Kidney (tissue), 14 donors: ENCODE data around the gene ZDHHC7. TPM values are rescaled to one million over a fixed set of nuclear protein-coding genes. Genes with fewer than 3 reads are reported as not detected.

Experiments used
- DNase-seq, 5 donors: peaks; one replicate each; pipeline ENCODE4 v3.0.0-alpha.2; 2013 to 2020
- FAIRE-seq: peaks from 2 replicates; lab custom pipeline; 2012; peaks lifted over from hg19 to GRCh38; lab: Jason Lieb, UNC
- H3K27ac ChIP-seq, 2 donors: one replicate each; pipeline ENCODE4 v1.7.0; 2013; ENCODE audit warnings: low read depth in 2 of 2, low read length in 2 of 2, inconsistent platforms in 1 of 2
- H3K27me3 ChIP-seq: one replicate; pipeline ENCODE4 v1.7.1; 2013; ENCODE audit warnings: low read length, inconsistent platforms; ENCODE audit not compliant: control insufficient read depth, insufficient read depth
- H3K36me3 ChIP-seq, 3 donors: one replicate each; pipeline versions ENCODE4 v1.7.0 to v1.7.1; 2013; ENCODE audit warnings: low read length in 3 of 3, control low read depth in 1 of 3, inconsistent platforms in 1 of 3; ENCODE audit not compliant: insufficient read depth in 3 of 3, control insufficient read depth in 2 of 3
- H3K4me1 ChIP-seq, 3 donors: one replicate each; pipeline versions ENCODE4 v1.7.0 to v1.7.1; 2013; ENCODE audit warnings: low read length in 3 of 3, inconsistent platforms in 1 of 3, low read depth in 1 of 3; ENCODE audit not compliant: control insufficient read depth in 2 of 3, insufficient read depth in 2 of 3
- H3K4me3 ChIP-seq, 3 donors: one replicate each; pipeline versions ENCODE4 v1.7.0 to v1.8.1; 2013; ENCODE audit warnings: low read length in 3 of 3, control low read depth in 1 of 3, inconsistent platforms in 1 of 3
- H3K9ac ChIP-seq, 3 donors: one replicate each; pipeline versions ENCODE4 v1.7.0 to v1.7.1; 2013; ENCODE audit warnings: low read length in 3 of 3, control low read depth in 1 of 3, inconsistent platforms in 1 of 3
- H3K9me3 ChIP-seq, 3 donors: one replicate each; pipeline versions ENCODE4 v1.7.0 to v1.7.1; 2013; ENCODE audit warnings: low read length in 3 of 3, control low read depth in 1 of 3, inconsistent platforms in 1 of 3; ENCODE audit not compliant: control insufficient read depth in 2 of 3, insufficient read depth in 1 of 3
- intact Hi-C: fragments of 100-400 bp; cut with DNase I; formaldehyde crosslinking; loops from one replicate; pipeline ENCODE4 v1.11.1; 2022
- polyA plus RNA-seq: library from polyadenylated mRNA; stranded (reverse); fragments of 350-450 nt; fragmentation: Illumina TruSeq; extraction: RNeasy Lipid Tissue Mini Kit (QIAGEN cat#74804); gene quantifications from one replicate; pipeline ENCODE4 v1.2.3, GENCODE V29; 2014; ENCODE audit warnings: low read depth, low replicate concordance; ENCODE audit not compliant: insufficient read depth
- total RNA-seq: library from RNA; stranded (reverse); fragmentation: NEBNext Ultra II Directional; extraction: Animal tissue kit (Norgen Biotek cat#: 25700); gene quantifications from one replicate; pipeline ENCODE4 v1.2.1, GENCODE V29; 2021
- TF ChIP-seq, protein P1 (sequence below): IDR thresholded peaks from 3 replicates; pipeline ENCODE4 v1.5.1; 2012; ENCODE audit warnings: mild to moderate bottlenecking, moderate library complexity, borderline replicate concordance; ENCODE audit not compliant: insufficient read depth; ENCODE audit errors: extremely low read depth
- donor health status: control.
- donor health status: control.
- donor health status: control.
- donor health status: control.
- donor health status: control.
- donor health status: DM: yes; HTN: yes; CAD: no.
- donor health status: Normal renal cell carcinoma (clear cell type).

The ZDHHC7 gene
- total and polyA plus RNA-seq, 2 donors from 2014 or later = 23.4 to 54.4 TPM

- TF ChIP-seq, protein P1, sequence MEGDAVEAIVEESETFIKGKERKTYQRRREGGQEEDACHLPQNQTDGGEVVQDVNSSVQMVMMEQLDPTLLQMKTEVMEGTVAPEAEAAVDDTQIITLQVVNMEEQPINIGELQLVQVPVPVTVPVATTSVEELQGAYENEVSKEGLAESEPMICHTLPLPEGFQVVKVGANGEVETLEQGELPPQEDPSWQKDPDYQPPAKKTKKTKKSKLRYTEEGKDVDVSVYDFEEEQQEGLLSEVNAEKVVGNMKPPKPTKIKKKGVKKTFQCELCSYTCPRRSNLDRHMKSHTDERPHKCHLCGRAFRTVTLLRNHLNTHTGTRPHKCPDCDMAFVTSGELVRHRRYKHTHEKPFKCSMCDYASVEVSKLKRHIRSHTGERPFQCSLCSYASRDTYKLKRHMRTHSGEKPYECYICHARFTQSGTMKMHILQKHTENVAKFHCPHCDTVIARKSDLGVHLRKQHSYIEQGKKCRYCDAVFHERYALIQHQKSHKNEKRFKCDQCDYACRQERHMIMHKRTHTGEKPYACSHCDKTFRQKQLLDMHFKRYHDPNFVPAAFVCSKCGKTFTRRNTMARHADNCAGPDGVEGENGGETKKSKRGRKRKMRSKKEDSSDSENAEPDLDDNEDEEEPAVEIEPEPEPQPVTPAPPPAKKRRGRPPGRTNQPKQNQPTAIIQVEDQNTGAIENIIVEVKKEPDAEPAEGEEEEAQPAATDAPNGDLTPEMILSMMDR = no peak
- Histone ChIP-seq H3K27ac (no peak overlapping the region), H3K9me3 (no peaks in the 10 kb centered on the region), H3K4me1 (no peaks in the 10 kb centered on the region), H3K27me3 (no peaks in the 10 kb centered on the region), H3K4me3 (no peak overlapping the region), H3K36me3 (no peaks in the 10 kb centered on the region), H3K9ac (no peak overlapping the region)
- FAIRE-seq = no peak
- intact Hi-C loops = no loop called here
- DNase-seq = no peak
These were observed 43.5 kb downstream of the ZDHHC7 start for GRCh38 chr16:84967828-84968227.

DNA sequence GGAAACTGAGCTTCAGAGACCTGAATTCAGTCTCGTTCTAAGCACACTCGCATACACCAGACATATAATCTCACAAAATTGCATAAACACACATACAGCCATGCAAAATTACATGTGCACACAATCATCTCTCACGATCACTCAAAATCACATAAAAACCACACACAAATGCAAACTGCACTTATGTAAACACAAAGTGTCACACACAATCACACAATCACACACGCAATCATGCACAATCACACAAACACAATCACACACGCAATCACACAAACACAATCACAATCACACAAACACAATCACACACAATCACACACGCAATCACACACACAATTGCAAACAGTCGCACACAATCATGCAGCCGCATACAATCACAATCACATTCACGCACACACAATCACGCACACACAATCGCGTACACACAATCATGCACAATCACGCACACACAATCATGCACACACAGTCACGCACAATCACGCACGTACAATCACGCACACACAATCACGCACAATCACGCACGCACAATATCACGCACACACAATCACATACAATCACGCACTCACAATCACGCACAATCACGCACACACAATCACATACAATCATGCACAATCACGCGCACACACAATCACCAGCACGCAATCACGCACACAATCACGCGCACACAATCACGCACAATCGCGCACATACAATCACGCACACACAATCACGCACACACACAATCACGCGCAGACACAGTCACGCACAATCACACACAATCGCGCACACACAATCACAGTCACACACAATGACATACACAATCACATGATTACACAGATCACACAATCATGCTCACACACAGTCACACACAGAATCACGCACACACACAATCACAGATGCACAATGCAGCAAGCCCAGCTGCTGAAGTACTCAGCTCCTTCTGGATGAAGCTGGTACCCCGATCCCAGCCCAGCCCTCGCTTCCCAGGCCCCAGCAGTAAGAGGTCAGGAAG, 45.6 kb downstream of the ZDHHC7 start:
- Histone ChIP-seq H3K27me3 (no peaks in the 10 kb centered on the region), H3K4me3 (no peak overlapping the region), H3K9ac (no peak overlapping the region), H3K36me3 (no peaks in the 10 kb centered on the region), H3K9me3 (no peaks in the 10 kb centered on the region), H3K27ac (no peak overlapping the region), H3K4me1 (no peaks in the 10 kb centered on the region)
- no peak for DNase-seq
- intact Hi-C loops = no loop called here
- TF ChIP-seq, protein P1 = no peak
- FAIRE-seq = no peak

DNA sequence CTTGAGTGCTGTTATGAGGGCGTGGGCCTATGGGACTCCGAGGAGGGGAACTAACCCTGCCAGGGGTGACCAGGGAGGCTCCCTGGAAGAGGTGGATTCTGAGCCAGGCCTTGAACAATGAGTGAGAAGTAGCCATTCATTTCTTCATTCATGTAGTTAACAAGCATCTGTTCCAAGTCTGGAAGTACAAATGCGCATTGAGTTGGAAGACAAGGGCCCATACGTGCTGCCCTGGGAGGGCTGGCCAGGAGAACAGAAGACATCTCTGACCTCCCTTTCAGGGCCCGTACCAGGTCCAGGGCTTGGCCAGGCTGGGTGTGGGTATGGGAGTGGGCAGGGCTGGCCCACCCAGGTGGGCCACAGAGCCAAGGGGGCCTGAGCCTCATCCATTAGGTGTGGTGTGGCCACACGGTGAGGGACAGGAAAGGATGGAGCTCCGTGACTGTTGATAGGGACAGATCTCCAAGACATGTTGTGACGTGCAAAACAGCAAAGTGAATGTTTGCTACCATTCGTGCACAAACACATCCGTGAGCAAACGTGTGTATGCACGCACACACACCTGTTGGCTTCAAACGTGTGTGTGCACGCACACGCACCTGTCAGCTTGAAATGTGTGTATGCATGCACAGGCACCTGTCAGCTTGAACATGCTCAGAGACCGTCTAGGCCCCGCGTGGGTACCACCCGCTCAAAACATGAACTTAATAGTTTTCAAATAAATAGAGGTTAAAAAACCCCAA, 46.8 kb downstream of the ZDHHC7 start:
- Histone ChIP-seq H3K27me3 (no peaks in the 10 kb centered on the region), H3K36me3 (no peaks in the 10 kb centered on the region), H3K4me1 (no peaks in the 10 kb centered on the region), H3K4me3 (no peak overlapping the region), H3K9me3 (no peaks in the 10 kb centered on the region), H3K9ac (no peak overlapping the region), H3K27ac (no peak overlapping the region)
- intact Hi-C loops = no loop called here
- no peak for DNase-seq
- no peak for FAIRE-seq
- TF ChIP-seq, protein P1 = no peak
